Parathyroid adenoma (tissue), 2 donors: ENCODE measurements around the gene KRTAP19-5.
"Not testable (repeated sequence)": the region's sequence is repeated elsewhere in the genome, so short reads cannot be mapped to it uniquely, and the experiment has no call there.

ENCODE experiments used
- H2AFZ ChIP-seq: fragments of 300-600 bp; sonication (generic); one replicate; pipeline ENCODE4 v1.7.0; 2017; ENCODE audit warnings: antibody characterized with exemption, mild to moderate bottlenecking
- H3K27ac ChIP-seq: fragments of 300-600 bp; sonication (generic); one replicate; pipeline ENCODE4 v1.7.0; 2017
- H3K27me3 ChIP-seq: fragments of 300-600 bp; sonication (generic); one replicate; pipeline ENCODE4 v1.7.0; 2017; ENCODE audit warnings: low read length; ENCODE audit not compliant: control insufficient read depth, insufficient read depth
- H3K36me3 ChIP-seq: fragments of 300-600 bp; sonication (generic); one replicate; pipeline ENCODE4 v1.7.0; 2017; ENCODE audit warnings: low read length; ENCODE audit not compliant: control insufficient read depth, insufficient read depth
- H3K4me1 ChIP-seq: fragments of 300-600 bp; sonication (generic); one replicate; pipeline ENCODE4 v1.7.0; 2017; ENCODE audit warnings: control low read depth
- H3K4me2 ChIP-seq: fragments of 300-600 bp; sonication (generic); one replicate; pipeline ENCODE4 v1.7.0; 2017; ENCODE audit warnings: low read length
- H3K4me3 ChIP-seq: fragments of 300-600 bp; sonication (generic); one replicate; pipeline ENCODE4 v1.7.0; 2017; ENCODE audit warnings: low read depth, low read length
- H3K79me2 ChIP-seq: fragments of 300-600 bp; sonication (generic); one replicate; pipeline ENCODE4 v1.7.0; 2017; ENCODE audit warnings: control low read depth
- H3K9ac ChIP-seq: fragments of 300-600 bp; sonication (generic); one replicate; pipeline ENCODE4 v1.7.0; 2017; ENCODE audit warnings: mild to moderate bottlenecking
- H3K9me3 ChIP-seq: fragments of 300-600 bp; sonication (generic); one replicate; pipeline ENCODE4 v1.7.0; 2017; ENCODE audit warnings: low read length; ENCODE audit not compliant: control insufficient read depth
- TF ChIP-seq, protein P1 (sequence below): fragments of 300-600 bp; sonication (generic); IDR thresholded peaks from one replicate; pipeline ENCODE4 v1.7.0; 2017; ENCODE audit warnings: antibody characterized with exemption, mild to moderate bottlenecking
- donor health status: primary hyperparathyroidism.

The KRTAP19-5 gene

DNA sequence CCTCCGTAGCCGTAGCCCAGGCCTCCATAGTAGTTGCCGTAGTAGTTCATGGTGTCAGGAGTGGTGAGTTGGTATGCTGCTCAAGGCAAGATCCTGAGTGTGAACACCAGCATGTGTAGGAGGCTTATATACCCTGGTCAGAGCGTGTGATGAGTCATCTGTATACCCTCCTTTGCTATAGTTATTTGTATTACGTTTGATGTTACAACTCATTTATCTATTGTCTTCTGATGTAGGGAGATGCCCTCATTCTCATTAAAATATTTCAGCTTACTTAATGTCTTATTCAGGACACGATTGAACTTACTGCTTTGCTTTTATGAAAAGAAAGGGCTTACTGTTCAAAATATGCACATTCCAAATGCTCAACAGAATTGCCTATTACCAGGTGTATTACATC is at the start of gene KRTAP19-5:
Gene KRTAP19-5, minus strand, starts transcription at position 101 of the 400 bp plus-strand sequence. Its CDS starts 51 bp downstream, at position 50.
- Histone ChIP-seq H2AFZ (no peak within 1 kb of the TSS), H3K36me3 (no peaks in the 10 kb centered on the region), H3K27me3 (no peaks in the 10 kb centered on the region), H3K4me2 (no peak within 1 kb of the TSS), H3K79me2 (no peaks in the 10 kb centered on the region), H3K4me3 (no peak within 1 kb of the TSS), H3K4me1 (no peaks in the 10 kb centered on the region), H3K27ac (no peak within 1 kb of the TSS), H3K9ac (no peak within 1 kb of the TSS), H3K9me3 (no peaks in the 10 kb centered on the region)
- TF ChIP-seq, protein P1, sequence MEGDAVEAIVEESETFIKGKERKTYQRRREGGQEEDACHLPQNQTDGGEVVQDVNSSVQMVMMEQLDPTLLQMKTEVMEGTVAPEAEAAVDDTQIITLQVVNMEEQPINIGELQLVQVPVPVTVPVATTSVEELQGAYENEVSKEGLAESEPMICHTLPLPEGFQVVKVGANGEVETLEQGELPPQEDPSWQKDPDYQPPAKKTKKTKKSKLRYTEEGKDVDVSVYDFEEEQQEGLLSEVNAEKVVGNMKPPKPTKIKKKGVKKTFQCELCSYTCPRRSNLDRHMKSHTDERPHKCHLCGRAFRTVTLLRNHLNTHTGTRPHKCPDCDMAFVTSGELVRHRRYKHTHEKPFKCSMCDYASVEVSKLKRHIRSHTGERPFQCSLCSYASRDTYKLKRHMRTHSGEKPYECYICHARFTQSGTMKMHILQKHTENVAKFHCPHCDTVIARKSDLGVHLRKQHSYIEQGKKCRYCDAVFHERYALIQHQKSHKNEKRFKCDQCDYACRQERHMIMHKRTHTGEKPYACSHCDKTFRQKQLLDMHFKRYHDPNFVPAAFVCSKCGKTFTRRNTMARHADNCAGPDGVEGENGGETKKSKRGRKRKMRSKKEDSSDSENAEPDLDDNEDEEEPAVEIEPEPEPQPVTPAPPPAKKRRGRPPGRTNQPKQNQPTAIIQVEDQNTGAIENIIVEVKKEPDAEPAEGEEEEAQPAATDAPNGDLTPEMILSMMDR: no peak

DNA sequence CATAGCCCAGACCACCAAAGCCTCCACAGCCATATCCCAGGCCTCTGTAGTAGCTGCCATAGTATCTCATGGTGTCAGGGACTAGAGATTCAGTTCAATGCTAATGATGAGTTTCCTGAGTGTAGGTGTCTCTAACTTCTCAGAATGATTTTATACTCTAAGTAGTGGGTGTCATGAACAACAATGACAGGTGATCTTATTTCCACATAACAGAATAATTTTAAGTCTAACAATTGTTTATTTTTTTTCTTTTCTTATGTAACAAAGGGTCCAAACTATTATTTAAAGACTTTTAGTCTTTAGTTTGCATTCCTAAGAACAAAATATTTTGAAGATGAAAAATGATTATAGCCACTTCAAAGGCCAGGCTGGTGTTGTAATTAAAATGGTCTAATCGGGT is 39.8 kb upstream of the KRTAP19-5 start, which contains the start of gene KRTAP19-6:
Gene KRTAP19-6, minus strand, starts transcription at position 101 of the 400 bp plus-strand sequence. Its CDS starts 31 bp downstream, at position 70.
- Histone ChIP-seq H3K9me3 (no peaks in the 10 kb centered on the region), H3K9ac (no peak within 1 kb of the TSS), H2AFZ (no peak within 1 kb of the TSS), H3K36me3 (no peaks in the 10 kb centered on the region), H3K27ac (no peak within 1 kb of the TSS), H3K27me3 (no peaks in the 10 kb centered on the region), H3K79me2 (no peaks in the 10 kb centered on the region), H3K4me2 (no peak within 1 kb of the TSS), H3K4me3 (no peak within 1 kb of the TSS), H3K4me1 (no peaks in the 10 kb centered on the region)
- TF ChIP-seq, protein P1: no peak

DNA sequence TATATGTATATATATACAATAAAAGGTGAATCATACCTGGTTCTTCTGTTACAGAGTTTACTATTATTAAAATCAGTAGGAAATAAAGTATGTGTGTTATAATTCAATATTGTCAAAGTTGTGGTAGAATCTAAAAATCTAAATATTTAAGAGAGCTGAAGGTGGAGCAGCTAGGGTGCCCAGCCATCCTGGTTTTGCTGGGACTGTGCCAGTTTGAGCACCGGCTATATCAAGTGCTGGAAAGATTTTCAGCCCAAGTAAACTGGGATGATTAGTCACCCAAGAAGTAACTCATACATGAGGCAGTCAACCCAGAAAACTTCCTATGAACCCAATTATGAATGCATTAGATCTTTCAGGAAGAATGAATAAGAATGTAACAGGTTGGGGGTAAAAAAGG is 16.9 kb upstream of the KRTAP19-5 start:
- Histone ChIP-seq H3K4me1 (no peaks in the 10 kb centered on the region), H2AFZ (no peak overlapping the region), H3K79me2 (no peaks in the 10 kb centered on the region), H3K9me3 (no peaks in the 10 kb centered on the region), H3K9ac (no peak overlapping the region), H3K27me3 (no peaks in the 10 kb centered on the region), H3K4me3 (no peak overlapping the region), H3K27ac (no peak overlapping the region), H3K4me2 (no peak overlapping the region), H3K36me3 (no peaks in the 10 kb centered on the region)
- TF ChIP-seq, protein P1: no peak

DNA sequence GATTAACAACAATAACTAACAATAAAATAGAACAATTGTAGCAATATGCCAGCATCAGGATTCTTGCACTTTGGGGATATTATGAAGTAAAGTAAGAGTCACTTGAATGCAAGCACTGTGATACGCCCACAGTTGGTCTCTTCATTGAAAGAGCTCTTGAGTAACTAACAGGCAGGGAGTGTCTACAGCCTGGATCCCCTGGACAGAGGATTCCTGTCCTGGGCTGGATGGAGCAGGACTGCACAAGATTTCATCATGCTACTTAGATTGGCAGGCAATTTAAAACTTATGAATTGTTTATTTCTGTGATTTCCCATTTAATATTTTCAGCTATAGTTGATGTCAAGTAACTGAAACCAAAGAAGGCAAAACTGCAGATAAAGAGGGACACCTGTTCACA is 13.7 kb upstream of the KRTAP19-5 start:
- no peak overlapping the region for H3K4me3 ChIP-seq
- no peaks in the 10 kb centered on the region for H3K36me3 ChIP-seq
- no peak overlapping the region for H3K27ac ChIP-seq
- no peaks in the 10 kb centered on the region for H3K27me3 ChIP-seq
- no peak overlapping the region for H3K9ac ChIP-seq
- TF ChIP-seq, protein P1: no peak
- H3K9me3 ChIP-seq: no peaks in the 10 kb centered on the region
- no peaks in the 10 kb centered on the region for H3K4me1 ChIP-seq
- H3K79me2 ChIP-seq: no peaks in the 10 kb centered on the region
- no peak overlapping the region for H3K4me2 ChIP-seq
- H2AFZ ChIP-seq: no peak overlapping the region

DNA sequence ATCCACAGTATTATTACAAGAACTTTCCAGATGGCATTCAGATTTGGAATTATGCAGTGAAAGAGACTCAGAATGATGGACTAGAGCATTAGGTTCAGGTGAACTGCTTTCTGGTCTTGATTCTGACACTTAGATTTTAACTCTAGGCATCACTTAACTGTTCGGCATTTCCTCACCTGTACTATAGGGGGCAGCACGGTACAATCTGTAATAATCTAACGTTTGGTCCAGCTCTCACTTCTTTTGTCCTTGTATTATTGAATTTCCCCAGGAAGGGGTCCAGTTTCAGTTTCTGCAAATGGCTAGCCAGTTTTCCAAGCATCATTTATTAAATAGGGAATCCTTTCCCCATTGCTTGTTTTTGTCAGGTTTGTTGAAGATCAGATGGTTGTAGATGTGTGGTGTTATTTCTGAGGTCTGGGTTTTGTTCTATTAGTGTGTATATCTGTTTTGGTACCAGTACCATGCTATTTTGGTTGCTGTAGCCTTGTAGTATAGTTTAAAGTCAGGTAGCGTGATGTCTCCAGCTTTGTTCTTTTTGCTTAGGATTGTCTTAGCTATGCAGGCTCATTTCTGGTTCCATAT is 3.8 kb upstream of the KRTAP19-5 start:
- H3K79me2 ChIP-seq: not testable (repeated sequence)

More for the DNA sequence above, 3.8 kb upstream of the KRTAP19-5 start:
- H3K36me3 ChIP-seq, H3K4me1 ChIP-seq, H3K27ac ChIP-seq, H3K4me3 ChIP-seq, H2AFZ ChIP-seq, H3K9me3 ChIP-seq, H3K9ac ChIP-seq, H3K4me2 ChIP-seq, H3K27me3 ChIP-seq: not testable (repeated sequence)
